GM23248 (cell line): Measurements from ENCODE around the gene BLOC1S3. TPM values are rescaled to one million over a fixed set of nuclear protein-coding genes. Genes with fewer than 3 reads are reported as not detected.

Experiments
- DNase-seq: peaks from one replicate; pipeline ENCODE4 v3.0.0-alpha.2; 2015
- H2AFZ ChIP-seq: fragments of 200-600 bp; sonication (generic); 2 replicates; pipeline ENCODE4 v1.6.1; 2016; ENCODE audit warnings: antibody characterized with exemption
- H3F3A ChIP-seq: fragments of 200-600 bp; sonication (generic); 2 replicates; pipeline ENCODE4 v1.6.1; 2016; ENCODE audit warnings: mild to moderate bottlenecking, antibody characterized with exemption, mixed run types; ENCODE audit not compliant: insufficient read depth
- H3K27ac ChIP-seq: fragments of 200-600 bp; sonication (generic); 2 replicates; pipeline ENCODE4 v1.5.1; 2016; ENCODE audit warnings: mild to moderate bottlenecking
- H3K27me3 ChIP-seq: fragments of 200-600 bp; sonication (generic); replicated peaks from 2 replicates; pipeline ENCODE4 v1.6.1; 2016; ENCODE audit warnings: mild to moderate bottlenecking; ENCODE audit not compliant: insufficient read depth
- H3K36me3 ChIP-seq: fragments of 200-600 bp; sonication (generic); 2 replicates; pipeline ENCODE4 v1.6.1; 2016; ENCODE audit warnings: low read depth, mild to moderate bottlenecking
- H3K4me1 ChIP-seq: fragments of 200-600 bp; sonication (generic); 2 replicates; pipeline ENCODE4 v1.6.1; 2016; ENCODE audit warnings: mild to moderate bottlenecking; ENCODE audit not compliant: insufficient read depth
- H3K4me2 ChIP-seq: fragments of 200-600 bp; sonication (generic); one replicate; pipeline ENCODE4 v1.6.1; 2016; ENCODE audit warnings: mild to moderate bottlenecking; ENCODE audit not compliant: unreplicated experiment
- H3K4me3 ChIP-seq: fragments of 200-600 bp; sonication (generic); 2 replicates; pipeline ENCODE4 v1.5.1; 2016; ENCODE audit warnings: mild to moderate bottlenecking
- H3K79me2 ChIP-seq: fragments of 200-600 bp; sonication (generic); 2 replicates; pipeline ENCODE4 v1.6.1; 2016; ENCODE audit warnings: mild to moderate bottlenecking; ENCODE audit not compliant: insufficient read depth
- H3K9ac ChIP-seq: fragments of 200-600 bp; sonication (generic); 2 replicates; pipeline ENCODE4 v1.6.1; 2016; ENCODE audit warnings: mild to moderate bottlenecking
- H3K9me2 ChIP-seq: fragments of 200-600 bp; sonication (generic); 2 replicates; pipeline ENCODE4 v1.6.1; 2016; ENCODE audit warnings: mixed run types, mild to moderate bottlenecking, moderate library complexity; ENCODE audit not compliant: insufficient read depth
- H3K9me3 ChIP-seq: fragments of 200-600 bp; sonication (generic); one replicate; pipeline ENCODE4 v1.6.1; 2017; ENCODE audit warnings: low read depth
- H4K20me1 ChIP-seq: fragments of 200-600 bp; sonication (generic); 2 replicates; pipeline ENCODE4 v1.6.0; 2016; ENCODE audit not compliant: insufficient read depth
- EZH2 ChIP-seq: fragments of 200-600 bp; sonication (generic); IDR thresholded peaks from 2 replicates; pipeline ENCODE4 v1.6.1; 2018; ENCODE audit warnings: antibody characterized with exemption, mild to moderate bottlenecking; ENCODE audit not compliant: insufficient read depth, poor library complexity, severe bottlenecking
- EZH2phosphoT487 ChIP-seq: fragments of 200-600 bp; sonication (generic); IDR thresholded peaks from 2 replicates; pipeline ENCODE4 v1.6.1; 2018; ENCODE audit warnings: antibody characterized with exemption, moderate library complexity, mild to moderate bottlenecking, low read depth; ENCODE audit not compliant: insufficient read depth
- WGBS, 2 experiments: methylation state at CpG; one replicate each; pipeline ENCODE4 v1.1.6; 2015 to 2017; ENCODE audit warnings: low lambda C conversion rate in 2 of 2, low coverage in 1 of 2; ENCODE audit errors: missing lambda C conversion rate in 2 of 2; 5-methylcytosine and 5-hydroxymethylcytosine counted together
- in situ Hi-C: fragments of 300-500 bp; cut with MboI; formaldehyde crosslinking; loops from 2 replicates; pipeline ENCODE4 v1.15.0; 2020
- polyA plus RNA-seq: library from polyadenylated mRNA; unstranded; fragments of >200 nt; fragmentation: Nextera tagmentation; extraction: Ambion mirVana; gene quantifications from 2 replicates; pipeline ENCODE4 v1.2.1, GENCODE V29; 2016
- total RNA-seq: library from RNA; depleted of rRNA; stranded (reverse); fragments of >200 nt; shearing (Covaris generic); gene quantifications from 2 replicates; pipeline ENCODE4 v1.2.3, GENCODE V29; 2014

The BLOC1S3 gene
- total and polyA plus RNA-seq, 2 experiments from 2014 or later: 4.3 to 7.2 TPM

DNA sequence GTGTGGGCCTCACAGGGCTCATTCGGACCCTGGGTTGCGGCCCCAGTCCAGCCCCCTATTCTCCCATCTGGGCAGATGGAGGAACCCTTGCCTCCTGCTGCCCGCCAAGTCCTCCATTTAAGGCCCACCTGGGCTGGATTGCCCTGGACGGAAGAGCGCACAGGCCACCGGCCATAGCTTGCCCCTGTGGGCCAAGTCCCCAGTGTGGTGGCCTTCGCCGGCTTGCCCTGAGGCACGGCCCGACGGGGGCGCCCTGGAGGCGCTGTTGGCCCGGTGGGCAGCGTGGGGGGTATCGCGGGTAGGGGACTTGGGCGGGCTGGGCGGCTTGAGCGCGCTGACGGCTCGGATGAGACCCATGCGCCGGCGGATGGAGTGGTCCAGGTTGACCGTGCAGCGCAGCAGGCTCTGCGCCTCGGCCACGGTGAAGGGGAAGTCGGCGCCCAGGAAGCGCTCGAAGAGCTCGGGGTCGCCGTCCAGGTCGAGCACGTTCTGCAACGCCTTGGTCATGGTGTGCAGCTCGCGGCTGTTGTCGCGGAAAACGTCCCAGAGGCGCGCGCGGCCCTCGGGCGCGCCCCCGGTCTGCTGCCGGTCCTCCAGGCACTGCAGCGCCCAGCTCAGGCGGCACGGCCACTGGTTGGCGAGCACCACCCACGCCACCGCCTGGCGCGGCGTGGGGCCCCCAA, 26.6 kb upstream of the BLOC1S3 start:
- Histone ChIP-seq H3K9ac (no peak overlapping the region), H3K4me2 (peak overlapping the region; percentile 55), H3K9me3 (no peaks in the 10 kb centered on the region), H3K4me3 (peak overlapping the region; percentile 39), H3K27me3 (no peaks in the 10 kb centered on the region), H3K27ac (no peak overlapping the region), H4K20me1 (no peaks in the 10 kb centered on the region), H3K36me3 (no peaks in the 10 kb centered on the region), H3K79me2 (no peaks in the 10 kb centered on the region), H2AFZ (no peak overlapping the region), H3K4me1 (peaks cover 6% of the 10 kb centered on the region; the same call in 1 of the 2 replicates), H3F3A (no peaks in the 10 kb centered on the region), H3K9me2 (no peaks in the 10 kb centered on the region)
- WGBS, 2 experiments: 15 to 16% methylated on average over 31 to 53 of the region's 64 CpGs
- no peak for TF ChIP-seq EZH2phosphoT487
- no peak for TF ChIP-seq EZH2
- in situ Hi-C loops: no loop called here
- peak; percentile 20 for DNase-seq

DNA sequence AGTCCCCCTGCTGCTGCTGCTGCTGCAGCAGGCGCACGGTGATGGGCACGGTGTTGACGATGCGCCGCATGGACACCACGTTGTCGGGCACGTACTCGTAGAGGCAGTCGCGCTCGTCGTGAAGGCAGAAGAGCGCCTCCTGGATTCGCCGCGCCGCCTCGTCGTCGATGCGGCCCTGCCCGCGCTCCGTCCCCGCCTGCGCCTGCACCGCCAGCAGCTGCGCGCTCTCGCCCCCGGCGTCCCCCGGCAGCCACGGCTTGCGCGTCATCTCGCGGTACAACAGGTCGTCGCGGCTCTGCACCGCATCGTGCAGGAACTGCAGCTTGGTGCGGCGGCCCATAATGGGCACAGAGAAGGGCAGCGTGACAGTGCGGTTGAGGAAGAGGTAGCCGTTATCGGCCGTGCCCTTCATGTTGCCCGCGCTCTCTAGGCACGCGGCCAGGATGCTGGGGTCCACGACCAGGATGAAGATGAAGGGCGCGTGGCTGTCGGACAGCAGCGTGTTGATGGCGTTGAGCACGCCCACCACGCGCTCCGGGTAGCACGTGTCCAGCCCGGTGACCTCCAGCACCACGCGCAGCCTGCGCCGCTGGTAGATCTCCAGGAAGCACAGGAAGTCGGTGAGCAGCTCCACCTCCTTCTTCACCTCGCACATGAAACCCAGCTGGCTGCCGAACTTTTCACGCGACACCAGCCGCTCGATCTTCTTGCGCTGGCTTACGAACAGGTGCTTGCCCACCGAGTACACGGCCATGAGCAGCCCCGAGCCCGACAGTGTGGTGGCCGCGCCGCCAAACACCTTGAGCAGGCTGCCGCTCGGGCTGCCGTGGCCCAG, 25.9 kb upstream of the BLOC1S3 start:
- Histone ChIP-seq H3K27me3 (no peaks in the 10 kb centered on the region), H3K79me2 (no peaks in the 10 kb centered on the region), H2AFZ (0 out of 2 replicates have a peak overlapping the region, but pooled peaks have one; percentile 23), H3K9me2 (no peaks in the 10 kb centered on the region), H3K9ac (peak overlapping the region; percentile 13; the same call in 1 of the 2 replicates), H3F3A (no peaks in the 10 kb centered on the region), H3K4me1 (peaks cover 6% of the 10 kb centered on the region; the same call in 1 of the 2 replicates), H3K4me2 (peak overlapping the region; percentile 55), H3K36me3 (no peaks in the 10 kb centered on the region), H4K20me1 (no peaks in the 10 kb centered on the region), H3K9me3 (no peaks in the 10 kb centered on the region), H3K27ac (no peak overlapping the region), H3K4me3 (peak overlapping the region; percentile 39)
- WGBS, 2 experiments: 4 to 7% methylated on average over 84 to 87 of the region's 91 CpGs
- in situ Hi-C loops: no loop called here
- TF ChIP-seq EZH2phosphoT487 (no peak), EZH2 (no peak)
- DNase-seq: peak; percentile 65

DNA sequence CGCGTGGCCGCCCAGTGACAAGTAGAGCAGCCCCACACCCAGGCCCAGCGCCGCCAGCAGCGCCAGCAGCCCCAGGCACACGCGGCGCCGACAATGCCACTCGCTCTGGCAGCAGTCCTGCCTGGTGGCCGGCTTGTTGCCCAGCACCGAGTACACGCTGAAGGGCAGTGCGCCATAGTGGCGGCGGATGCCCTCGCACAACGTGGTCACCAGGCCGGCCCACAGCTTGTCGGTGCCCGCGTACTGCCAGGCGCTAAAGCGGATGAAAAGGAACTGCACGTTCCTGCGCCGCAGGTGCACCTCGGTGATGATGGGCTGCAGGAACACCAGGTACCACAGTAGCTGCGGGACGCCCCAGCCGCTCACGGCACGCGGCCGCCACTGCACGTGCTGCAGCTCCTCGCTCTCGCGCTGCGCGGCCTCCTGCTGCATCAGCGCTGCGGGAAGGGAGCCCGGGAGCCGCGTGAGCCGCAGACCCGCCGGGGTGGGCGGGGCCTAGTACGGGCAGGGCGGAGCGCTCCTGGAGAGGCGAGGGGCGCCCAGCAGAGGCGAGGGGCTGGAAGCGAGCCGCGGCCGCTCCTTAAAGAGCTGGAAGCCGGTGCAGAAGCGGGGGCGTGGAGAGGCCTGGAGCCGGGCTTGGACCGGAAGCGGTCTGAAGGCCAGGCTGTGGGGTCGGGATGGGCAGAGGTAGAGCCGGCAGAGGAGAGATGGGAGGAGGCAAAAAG, 25.1 kb upstream of the BLOC1S3 start:
- Histone ChIP-seq H3K4me1 (peaks cover 6% of the 10 kb centered on the region; the same call in 1 of the 2 replicates), H2AFZ (0 out of 2 replicates have a peak overlapping the region, but pooled peaks have one; percentile 23), H3K27me3 (no peaks in the 10 kb centered on the region), H3F3A (no peaks in the 10 kb centered on the region), H3K9me3 (no peaks in the 10 kb centered on the region), H3K79me2 (no peaks in the 10 kb centered on the region), H3K36me3 (no peaks in the 10 kb centered on the region), H3K9me2 (no peaks in the 10 kb centered on the region), H4K20me1 (no peaks in the 10 kb centered on the region), H3K9ac (peak overlapping the region; percentile 13; the same call in 1 of the 2 replicates), H3K4me3 (peak overlapping the region; percentile 39), H3K4me2 (peak overlapping the region; percentile 55), H3K27ac (no peak overlapping the region)
- TF ChIP-seq EZH2phosphoT487 (no peak), EZH2 (no peak)
- 4 to 5% methylated on average over 53 to 58 of the region's 69 CpGs for whole genome bisulfite sequencing, 2 experiments
- in situ Hi-C loops: no loop called here
- DNase-seq: peak; percentile 79
